Prostate gland (tissue), 2 donors: ENCODE data around the gene BRSK2. TPM values are rescaled to one million over a fixed set of nuclear protein-coding genes. Genes with fewer than 3 reads are reported as not detected.
"Not testable (repeated sequence)": the region's sequence is repeated elsewhere in the genome, so short reads cannot be mapped to it uniquely, and the experiment has no call there.

Source experiments
- DNase-seq: peaks from one replicate; pipeline ENCODE4 v3.0.0-alpha.2; 2019; ENCODE audit warnings: low spot score
- H3K27ac ChIP-seq, 2 donors: fragments of 200-600 bp; sonication (generic); 2 replicates each; pipeline ENCODE4 v1.5.1; 2017 to 2019
- H3K27me3 ChIP-seq: fragments of 200-600 bp; sonication (generic); replicated peaks from 2 replicates; pipeline ENCODE4 v1.5.1; 2019; ENCODE audit not compliant: insufficient read depth
- H3K36me3 ChIP-seq, 2 donors: fragments of 200-600 bp; sonication (generic); 1 replicate in 1 of 2; 2 replicates in 1 of 2; pipeline versions ENCODE4 v1.5.1 to v1.8.1; 2017 to 2019
- H3K4me1 ChIP-seq: fragments of 200-600 bp; sonication (generic); replicated peaks from 2 replicates; pipeline ENCODE4 v1.5.1; 2019
- H3K4me3 ChIP-seq, 2 donors: fragments of 200-600 bp; sonication (generic); 2 replicates each; pipeline ENCODE4 v1.5.1; 2017 to 2019
- H3K9me3 ChIP-seq: fragments of 200-600 bp; sonication (generic); 2 replicates; pipeline ENCODE4 v1.5.1; 2017
- CTCF ChIP-seq, 4 experiments: fragments of 200-600 bp in 2 of 4; fragments of 450-650 bp in 2 of 4; sonication (generic) in 2 of 4; IDR thresholded peaks; 1 replicate in 3 of 4; 2 replicates in 1 of 4; pipeline ENCODE4 v1.5.1; 2016 to 2019; ENCODE audit warnings: antibody characterized with exemption in 4 of 4, mild to moderate bottlenecking in 2 of 4, moderate library complexity in 2 of 4
- POLR2A ChIP-seq: fragments of 450-650 bp; IDR thresholded peaks from one replicate; pipeline ENCODE4 v1.6.1; 2016; ENCODE audit warnings: antibody characterized with exemption, mild to moderate bottlenecking
- POLR2AphosphoS5 ChIP-seq: sonication (generic); formaldehyde crosslinking; IDR thresholded peaks from one replicate; pipeline ENCODE4 v1.6.1; 2017; ENCODE audit warnings: antibody characterized with exemption
- WGBS: methylation state at CpG from one replicate; pipeline ENCODE4 v1.1.5; 2018; 5-methylcytosine and 5-hydroxymethylcytosine counted together
- intact Hi-C: fragments of 100-400 bp; cut with DNase I; formaldehyde crosslinking; loops from one replicate; pipeline ENCODE4 v1.14.2; 2022
- total RNA-seq, 2 donors: library from RNA; depleted of rRNA; stranded (reverse); fragments of >200 nt; gene quantifications; one replicate each; pipeline ENCODE4 v1.1.0, GENCODE V29; 2016

The BRSK2 gene
- total RNA-seq, 2 donors from 2014 or later, result 0.96 to 29.7 TPM

GRCh38 chr11:1410366-1411291 lies 20.9 kb downstream of the BRSK2 start:
- 69% methylated on average over 32 of the region's 35 CpGs for WGBS

GRCh38 chr11:1411301-1411700 lies 21.6 kb downstream of the BRSK2 start:
- intact Hi-C loops, result no loop called here
- WGBS, result 41% methylated on average over 11 of the region's 13 CpGs
- Histone ChIP-seq H3K4me3 (no peak overlapping the region), H3K27ac (no peak overlapping the region), H3K27me3 (peaks cover 14% of the 10 kb centered on the region), H3K9me3 (no peaks in the 10 kb centered on the region), H3K36me3 (no peaks in the 10 kb centered on the region), H3K4me1 (no peaks in the 10 kb centered on the region)
- no peak for TF ChIP-seq CTCF (IDR thresholded peaks at IDR 0.05)
- TF ChIP-seq POLR2A, result no peak
- TF ChIP-seq POLR2AphosphoS5, result no peak
- DNase-seq, result no peak

More at GRCh38 chr11:1410366-1411291, 20.9 kb downstream of the BRSK2 start:
- intact Hi-C loops, result no loop called here
- H3K36me3 ChIP-seq, result no peaks in the 10 kb centered on the region
- no peak overlapping the region for H3K27ac ChIP-seq
- H3K27me3 ChIP-seq, result peaks cover 14% of the 10 kb centered on the region
- TF ChIP-seq POLR2AphosphoS5 (no peak), POLR2A (no peak), CTCF (IDR thresholded peaks at IDR 0.05) (no peak)
- no peaks in the 10 kb centered on the region for H3K4me1 ChIP-seq
- H3K9me3 ChIP-seq, result no peaks in the 10 kb centered on the region
- no peak overlapping the region for H3K4me3 ChIP-seq
- DNase-seq, result no peak

GRCh38 chr11:1411739-1412138 lies 22.0 kb downstream of the BRSK2 start:
- H3K4me3 ChIP-seq, H3K4me1 ChIP-seq, H3K9me3 ChIP-seq, H3K36me3 ChIP-seq, DNase-seq, H3K27ac ChIP-seq, intact Hi-C loops: not testable (repeated sequence)
- peaks cover 14% of the 10 kb centered on the region for H3K27me3 ChIP-seq
- WGBS, result 80% methylated on average over 6 of the region's 27 CpGs

GRCh38 chr11:1412377-1413095 lies 22.8 kb downstream of the BRSK2 start:
- no peak overlapping the region for H3K27ac ChIP-seq
- H3K9me3 ChIP-seq, result no peaks in the 10 kb centered on the region
- intact Hi-C loops, result no loop called here

More at GRCh38 chr11:1412377-1413095, 22.8 kb downstream of the BRSK2 start:
- Histone ChIP-seq H3K4me1 (no peaks in the 10 kb centered on the region), H3K36me3 (no peaks in the 10 kb centered on the region), H3K4me3 (no peak overlapping the region), H3K27me3 (peaks cover 14% of the 10 kb centered on the region)
- WGBS, result 75% methylated on average over 23 of the region's 36 CpGs
- no peak for DNase-seq
- TF ChIP-seq CTCF (IDR thresholded peaks at IDR 0.05), result no peak
- TF ChIP-seq POLR2AphosphoS5, result no peak
- TF ChIP-seq POLR2A, result no peak
